Anterior cingulate cortex (tissue), 58 donors: ENCODE results near the gene SPACDR.
A peak's percentile ranks its signal among the peaks of the same experiment; 100 is the strongest.

Source experiments
- DNase-seq, 58 donors: peaks; one replicate each; lab custom pipeline; 2025; lab: John Stamatoyannopoulos, UW

Gene SPACDR

DNA sequence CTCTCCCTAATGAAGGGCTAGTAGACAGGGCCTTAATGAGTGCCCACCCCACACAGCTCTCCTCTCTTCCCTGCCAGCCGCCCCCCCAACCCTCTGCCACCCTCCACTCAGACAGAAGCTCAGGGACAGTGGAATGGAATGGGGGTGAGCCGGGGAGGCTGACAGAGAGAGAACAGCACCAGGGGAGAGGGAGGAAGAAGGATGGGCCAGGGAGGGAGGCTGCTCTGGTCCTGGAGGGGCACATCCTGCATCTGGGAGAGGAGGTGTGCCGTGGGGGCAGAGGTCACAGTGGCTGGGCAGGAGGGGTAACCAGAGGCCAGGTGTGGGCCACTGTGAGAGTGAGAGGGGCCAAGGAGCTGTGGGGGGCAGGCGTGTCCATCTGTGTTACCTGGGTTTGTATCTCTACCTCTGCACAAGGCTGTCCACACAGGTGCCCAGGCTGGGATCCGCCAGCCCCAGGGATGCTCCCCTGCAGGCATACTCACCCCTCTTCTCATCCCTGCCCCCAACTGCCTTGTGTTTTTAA is 22.1 kb upstream of the SPACDR start:
- no peak for DNase-seq

GRCh38 chr7:100485471-100485876 is 21.4 kb upstream of the SPACDR start:
- peak in 1 of 58 donors; percentile 30 for DNase-seq

GRCh38 chr7:100484673-100485045 is 20.6 kb upstream of the SPACDR start:
- DNase-seq, result peak in 4 of 58 donors; percentile 9 to 52 (median 40)

DNA sequence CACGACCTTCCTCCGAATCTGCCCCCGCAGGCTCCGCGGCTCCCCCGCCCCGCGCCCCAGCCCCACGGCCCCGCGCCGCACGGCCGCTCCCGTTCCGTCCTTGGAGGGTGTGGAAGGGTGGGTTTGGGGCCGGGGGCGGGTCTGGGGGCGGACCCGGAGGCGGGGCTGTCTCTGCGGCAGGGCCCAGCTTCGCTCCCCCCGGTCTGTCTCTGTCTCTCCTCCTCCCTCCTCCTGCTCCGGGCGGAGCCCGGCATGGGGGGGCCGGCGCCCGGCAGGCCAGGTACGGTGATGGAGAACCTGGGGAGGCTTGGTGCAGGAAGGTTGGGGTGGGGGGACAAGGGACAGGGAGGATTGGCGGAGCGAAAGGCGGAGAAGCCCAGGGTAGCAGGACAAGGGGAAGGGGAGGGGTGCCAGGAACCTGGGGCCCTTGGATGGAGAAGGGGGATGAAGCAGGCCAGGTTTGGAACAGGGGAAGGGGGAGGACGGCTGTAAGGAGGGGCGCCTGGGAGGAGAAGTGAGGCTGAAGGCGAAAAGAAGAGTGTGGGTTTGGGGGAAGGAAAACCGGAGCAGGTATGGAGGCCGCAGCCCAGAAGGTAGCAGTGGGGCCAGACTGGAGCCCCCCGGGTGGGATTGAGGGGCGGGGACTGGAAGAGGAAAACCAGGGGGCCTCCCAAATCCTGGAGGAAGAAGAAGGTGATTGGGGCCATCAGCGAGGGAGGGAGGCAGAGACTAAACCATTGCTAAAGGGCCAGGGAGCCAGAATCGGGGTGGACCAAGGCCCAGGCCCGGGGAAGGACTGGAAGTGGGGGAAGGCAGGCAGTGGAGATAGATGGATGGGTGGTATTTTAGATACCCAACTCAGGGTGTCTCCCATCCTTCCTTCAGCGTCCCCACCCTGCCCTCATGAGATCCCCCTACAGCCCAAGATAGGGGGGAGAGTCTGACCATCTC is 19.9 kb upstream of the SPACDR start, which contains the start of gene NYAP1:
Gene NYAP1 (plus strand): TSS at position 206 of the 951 bp plus-strand sequence. CDS start 1,385 bp downstream, outside the sequence.
- peak in 53 of 58 donors; percentile 25 to 82 (median 64) for DNase-seq

- DNase-seq, result peak in 48 of 58 donors; percentile 37 to 80 (median 62)
Measured at GRCh38 chr7:100483090-100483721, 19.1 kb upstream of the SPACDR start.

- DNase-seq, result no peak
Measured at GRCh38 chr7:100482728-100483089, 18.6 kb upstream of the SPACDR start.

- DNase-seq, result no peak
Measured at GRCh38 chr7:100481466-100481865, 17.4 kb upstream of the SPACDR start.

DNA sequence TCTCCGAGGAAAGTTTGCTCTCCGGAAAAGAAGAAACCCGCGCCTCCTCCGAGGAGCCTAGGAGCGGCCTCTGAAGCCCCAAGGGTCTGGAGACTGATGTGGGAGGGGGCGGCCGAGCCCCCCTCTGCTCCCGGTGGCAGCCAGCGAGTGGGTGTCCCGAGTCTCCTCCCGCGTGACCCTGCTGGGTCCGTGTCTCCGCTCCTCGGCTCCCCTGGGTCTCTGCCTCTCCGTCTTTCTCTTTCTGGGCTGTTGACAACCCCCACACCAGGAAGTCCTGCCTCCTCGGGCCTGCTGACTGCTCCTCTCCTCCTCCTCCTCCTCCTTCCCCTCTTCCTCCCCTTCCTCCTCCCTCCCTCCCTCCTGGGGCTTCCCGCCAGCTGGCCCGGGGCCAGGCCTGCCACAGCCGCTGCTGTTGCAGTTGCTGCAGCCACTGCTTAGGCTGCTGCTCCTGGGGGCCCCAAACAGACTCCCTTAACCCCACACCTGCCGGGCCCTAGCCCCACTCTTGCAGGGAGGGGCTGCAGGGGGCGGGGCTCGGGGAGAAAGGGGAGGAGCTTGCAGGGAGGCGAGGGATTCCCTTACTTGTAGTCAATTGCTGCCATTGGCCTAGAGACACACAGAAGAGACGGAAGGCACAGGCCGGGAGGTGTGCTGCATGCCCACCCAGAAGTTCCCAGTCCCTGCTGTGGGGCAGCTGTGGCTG is 15.0 kb upstream of the SPACDR start, which contains the start of gene TSC22D4:
Gene TSC22D4 (minus strand): TSS at position 257 of the 703 bp plus-strand sequence. CDS start 1,176 bp downstream, outside the sequence.
- DNase-seq, result peak; percentile 86 to 98 (median 95)

DNA sequence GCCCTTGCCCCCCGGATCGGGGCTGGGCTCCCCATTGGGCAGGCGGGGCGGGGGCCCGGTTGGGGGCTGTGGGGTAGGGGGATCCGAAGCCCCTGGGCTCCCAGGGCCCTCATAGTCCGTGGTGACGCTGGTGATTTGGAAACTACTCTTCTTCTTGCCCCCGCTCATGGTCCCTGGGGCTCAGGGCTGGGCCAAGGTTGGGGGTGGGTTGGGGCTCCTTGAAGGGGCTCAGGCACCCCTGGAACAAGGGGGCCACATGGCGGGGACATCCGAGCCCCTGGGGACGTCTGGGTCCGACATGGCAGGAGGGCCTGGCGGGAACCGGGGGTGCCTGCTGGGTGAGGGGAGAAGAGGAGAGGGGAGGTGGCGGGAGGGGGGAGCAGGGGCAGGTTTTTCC is 13.8 kb upstream of the SPACDR start:
- DNase-seq, result no peak

GRCh38 chr7:100476903-100477870 is 13.1 kb upstream of the SPACDR start:
- DNase-seq, result no peak

GRCh38 chr7:100476101-100476780 is 12.2 kb upstream of the SPACDR start:
- DNase-seq, result peak in 1 of 58 donors; percentile 7

DNA sequence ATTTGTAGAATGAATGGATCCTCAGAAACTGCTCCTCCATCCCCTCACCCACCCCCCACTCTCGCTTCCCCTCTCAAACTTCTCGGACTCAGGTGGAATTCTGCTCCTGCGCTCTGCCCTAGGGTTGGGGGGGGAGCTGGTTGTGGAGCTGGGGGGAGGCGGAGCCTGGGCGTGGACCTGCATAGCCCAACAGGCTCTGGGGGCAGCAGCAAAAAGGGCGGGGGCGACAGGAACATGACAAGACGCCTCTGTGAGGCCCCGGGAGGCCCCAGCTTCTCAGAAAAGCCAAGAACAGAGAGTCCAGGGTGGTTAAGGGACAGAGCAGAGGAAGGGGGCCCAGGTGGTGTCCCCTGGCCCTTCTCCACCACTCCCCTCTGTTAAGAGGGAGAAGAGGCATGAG is 11.5 kb upstream of the SPACDR start:
- DNase-seq, result peak in 1 of 58 donors; percentile 13

GRCh38 chr7:100472854-100473499 is 8.9 kb upstream of the SPACDR start:
- no peak for DNase-seq

- DNase-seq, result no peak
Measured at GRCh38 chr7:100472121-100472851, 8.2 kb upstream of the SPACDR start.

DNA sequence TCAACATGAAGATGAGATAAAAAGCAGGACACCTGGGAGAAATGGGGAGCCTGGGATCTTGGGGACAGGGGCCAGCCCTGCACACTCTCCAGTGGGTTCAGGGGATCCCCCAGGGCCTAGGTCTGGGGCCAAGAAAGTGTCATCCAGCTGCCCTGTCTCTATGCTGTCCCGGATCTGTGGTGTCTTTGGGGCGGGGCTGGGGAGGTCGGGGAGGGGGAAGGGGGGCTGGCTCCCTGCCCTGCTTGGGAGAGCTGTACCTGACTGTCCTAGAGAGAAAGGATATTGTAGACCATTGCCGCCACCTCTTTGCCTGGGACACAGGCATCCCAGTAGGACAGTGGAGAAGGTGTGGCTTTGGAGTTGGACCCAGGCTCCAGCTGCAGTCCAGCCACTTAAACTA is 7.0 kb upstream of the SPACDR start:
- DNase-seq, result no peak

- DNase-seq, result peak in 56 of 58 donors; percentile 23 to 92 (median 77)
Measured at GRCh38 chr7:100469227-100470044, 5.4 kb upstream of the SPACDR start.
